HG02938 (cell line): ENCODE data around the gene PLCL1.
"Not testable (repeated sequence)": the region's sequence is repeated elsewhere in the genome, so short reads cannot be mapped to it uniquely, and the experiment has no call there.

Source experiments
- ATAC-seq: cut with Tn5 transposase; IDR thresholded peaks from one replicate; pipeline ENCODE4 v1.9.1; 2021; ENCODE audit warnings: mild to moderate bottlenecking, moderate library complexity; ENCODE audit not compliant: unreplicated experiment

The PLCL1 gene

GRCh38 chr2:197809064-197809463, 4.7 kb downstream of the PLCL1 start:
- ATAC-seq, result no peak

DNA sequence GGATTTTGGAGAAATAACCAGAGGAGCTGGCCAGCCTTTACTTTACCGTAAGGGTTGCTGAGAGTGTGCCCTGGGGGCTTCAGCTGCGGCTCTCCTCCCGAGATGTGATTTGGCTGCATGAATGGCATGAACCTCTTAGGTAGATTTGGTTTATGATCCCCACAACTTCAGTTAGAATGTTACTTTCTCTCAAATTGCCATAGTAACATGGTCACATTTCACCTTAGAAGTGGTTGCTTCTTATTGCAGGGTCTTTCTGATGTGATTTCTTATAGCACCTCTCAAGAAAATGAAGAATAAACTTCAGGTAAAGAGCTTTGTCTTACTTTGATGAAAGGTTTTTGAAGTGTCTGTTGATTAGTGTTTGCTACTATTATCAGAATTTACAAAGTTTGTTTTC, 5.6 kb downstream of the PLCL1 start:
- ATAC-seq, result no peak

GRCh38 chr2:197810491-197810890, 6.1 kb downstream of the PLCL1 start:
- ATAC-seq, result no peak

DNA sequence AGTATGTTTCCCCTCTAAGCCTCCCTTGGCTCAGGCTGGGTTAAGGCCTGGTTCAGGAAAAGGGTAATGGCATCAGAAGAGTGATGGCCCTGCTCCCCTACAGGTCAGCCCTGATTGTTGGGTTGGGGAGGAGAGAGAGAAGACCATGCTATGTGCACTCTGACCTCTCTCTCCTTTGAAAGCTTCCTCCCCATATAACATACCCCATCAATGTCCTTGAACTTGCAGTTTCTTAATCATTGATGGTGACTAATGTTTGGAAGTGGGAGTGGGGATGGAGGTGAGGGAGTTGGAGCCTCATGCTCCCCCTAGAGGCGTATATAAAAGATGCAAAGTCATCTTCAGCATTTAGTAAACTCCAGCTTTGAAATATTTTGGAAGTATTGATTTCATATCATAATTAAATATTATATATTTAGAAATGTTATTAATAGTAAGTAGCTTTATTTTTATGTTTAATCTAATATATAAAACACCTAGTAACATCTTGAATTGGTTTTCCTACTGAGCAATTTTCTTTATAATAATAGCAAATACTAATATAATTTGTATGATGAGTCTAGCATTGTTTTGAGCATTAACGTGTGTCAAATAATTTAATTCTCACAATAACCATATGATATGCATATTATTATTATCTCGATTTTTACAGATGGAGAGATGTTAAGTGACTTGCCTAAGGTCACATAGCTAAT, 8.8 kb downstream of the PLCL1 start:
- ATAC-seq, result no peak

- no peak for ATAC-seq
Observed at GRCh38 chr2:197814526-197814925, 10.1 kb downstream of the PLCL1 start.

DNA sequence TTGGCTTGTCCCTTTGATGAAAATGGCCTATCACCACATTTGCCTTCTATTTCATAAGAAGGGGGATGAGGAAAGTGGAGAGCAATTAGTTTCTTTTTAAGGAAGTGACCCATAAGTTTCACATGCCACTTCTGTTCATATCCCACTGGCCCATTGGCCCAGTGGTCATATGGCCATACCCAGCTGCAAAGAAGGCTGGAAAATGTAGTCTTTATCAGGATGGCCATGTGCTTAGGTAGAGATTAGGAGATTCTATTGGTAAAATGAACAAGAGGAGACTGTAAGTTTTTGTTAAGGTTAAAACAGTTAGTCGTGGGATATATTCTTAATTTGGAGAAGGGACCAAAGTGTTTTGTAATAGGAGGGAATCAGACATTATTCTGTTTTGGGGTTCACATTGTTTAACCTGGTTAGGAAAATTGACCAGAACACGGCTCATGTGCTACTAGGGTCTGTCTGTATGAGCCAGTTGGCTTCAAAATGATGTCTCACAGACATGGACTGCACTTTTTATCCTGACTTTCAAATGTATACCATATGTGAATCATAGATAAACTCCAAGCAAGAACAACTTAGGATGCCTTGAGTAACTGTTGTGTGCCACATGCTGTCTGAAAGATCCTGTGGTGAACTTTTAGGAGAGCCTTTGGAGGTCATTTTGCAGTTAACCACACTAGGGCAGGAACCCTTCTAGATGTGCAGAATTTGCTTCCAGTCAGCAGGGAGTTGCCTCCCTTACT, 17.3 kb downstream of the PLCL1 start:
- ATAC-seq, result no peak

- ATAC-seq, result no peak
Observed at GRCh38 chr2:197822333-197822732, 17.9 kb downstream of the PLCL1 start.

- ATAC-seq, result no peak
Observed at GRCh38 chr2:197827618-197828017, 23.2 kb downstream of the PLCL1 start.

GRCh38 chr2:197828464-197829135, 24.2 kb downstream of the PLCL1 start:
- no peak for ATAC-seq

- not testable (repeated sequence) for ATAC-seq
Observed at GRCh38 chr2:197834771-197835170, 30.4 kb downstream of the PLCL1 start.

DNA sequence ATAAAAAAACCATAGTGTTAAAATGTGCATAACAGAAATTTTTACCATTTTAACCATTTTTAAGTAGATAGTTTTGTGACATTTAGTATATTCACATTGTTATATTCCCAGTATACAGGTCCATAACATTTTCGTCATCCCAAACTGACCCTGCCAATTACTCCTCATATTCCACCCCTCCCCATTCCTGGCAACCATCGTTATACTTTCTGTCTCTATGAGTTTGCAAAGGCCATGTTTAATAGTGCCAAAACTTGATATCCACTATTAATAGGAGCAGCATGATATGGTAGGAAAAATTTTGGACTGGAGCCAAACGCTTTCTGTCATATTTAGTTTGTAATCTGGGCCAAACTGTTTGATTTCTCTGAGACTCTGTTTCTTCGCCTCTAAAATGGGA, 30.9 kb downstream of the PLCL1 start:
- ATAC-seq, result no peak

GRCh38 chr2:197838036-197838435, 33.6 kb downstream of the PLCL1 start:
- ATAC-seq, result peak; percentile 97

GRCh38 chr2:197838579-197838978, 34.2 kb downstream of the PLCL1 start:
- peak; percentile 9 for ATAC-seq

DNA sequence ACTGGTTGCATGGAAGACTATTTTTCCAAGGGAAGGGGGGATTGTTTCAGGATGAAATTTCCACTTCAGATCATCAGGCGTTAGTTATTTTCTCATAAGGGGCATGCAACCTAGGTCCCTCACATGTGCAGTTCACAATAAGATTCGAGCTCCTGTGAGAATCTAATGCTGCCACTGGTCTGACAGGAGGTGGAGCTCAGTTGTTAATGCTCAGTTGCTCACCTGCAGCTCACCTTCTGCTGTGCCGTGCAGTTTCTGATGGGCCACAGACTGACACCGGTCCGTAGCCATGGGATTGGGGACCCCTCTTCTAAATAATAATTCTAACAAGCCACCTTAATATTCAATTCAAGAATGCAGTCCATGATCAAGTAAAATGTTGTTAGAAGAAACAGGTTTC, 34.9 kb downstream of the PLCL1 start:
- ATAC-seq, result no peak

DNA sequence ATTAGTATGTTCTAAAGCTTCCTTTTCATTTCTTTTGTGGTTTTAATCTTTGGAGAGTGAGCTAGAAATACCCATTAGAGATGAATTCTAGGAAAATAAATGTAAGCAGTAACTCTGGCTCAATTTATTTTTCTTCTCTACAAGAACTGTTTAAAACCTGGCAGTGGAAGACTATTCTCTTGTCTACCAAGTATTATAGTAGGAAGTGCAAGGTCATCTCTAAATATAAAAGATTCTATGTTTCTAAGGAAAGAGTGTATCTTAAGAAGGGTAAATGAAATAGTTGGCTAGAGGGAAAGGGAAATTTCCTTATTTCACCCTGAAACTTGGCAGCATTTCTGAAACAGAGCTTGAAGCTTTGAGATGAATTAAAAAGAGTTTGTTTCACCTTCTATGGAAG, 35.5 kb downstream of the PLCL1 start:
- no peak for ATAC-seq

DNA sequence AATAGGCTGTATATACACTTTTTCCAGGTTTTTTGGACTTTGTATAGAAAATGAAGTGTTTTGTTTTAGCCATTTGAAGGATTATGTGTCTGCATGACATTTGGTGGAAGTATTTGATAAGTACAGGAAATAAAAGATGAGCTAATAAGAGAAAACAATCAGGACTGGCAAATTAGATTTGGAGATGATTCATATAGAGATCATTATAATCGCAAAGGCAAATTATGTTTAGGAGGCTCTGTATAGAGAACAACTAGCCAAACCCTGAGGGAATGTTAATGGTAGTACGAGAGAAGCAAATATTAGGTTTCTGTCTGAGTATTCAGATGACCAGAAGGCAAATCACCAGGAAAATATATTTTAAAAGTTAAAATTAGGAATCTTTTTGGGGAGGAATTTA, 41.7 kb downstream of the PLCL1 start:
- no peak for ATAC-seq

GRCh38 chr2:197846777-197847176, 42.4 kb downstream of the PLCL1 start:
- ATAC-seq, result no peak

DNA sequence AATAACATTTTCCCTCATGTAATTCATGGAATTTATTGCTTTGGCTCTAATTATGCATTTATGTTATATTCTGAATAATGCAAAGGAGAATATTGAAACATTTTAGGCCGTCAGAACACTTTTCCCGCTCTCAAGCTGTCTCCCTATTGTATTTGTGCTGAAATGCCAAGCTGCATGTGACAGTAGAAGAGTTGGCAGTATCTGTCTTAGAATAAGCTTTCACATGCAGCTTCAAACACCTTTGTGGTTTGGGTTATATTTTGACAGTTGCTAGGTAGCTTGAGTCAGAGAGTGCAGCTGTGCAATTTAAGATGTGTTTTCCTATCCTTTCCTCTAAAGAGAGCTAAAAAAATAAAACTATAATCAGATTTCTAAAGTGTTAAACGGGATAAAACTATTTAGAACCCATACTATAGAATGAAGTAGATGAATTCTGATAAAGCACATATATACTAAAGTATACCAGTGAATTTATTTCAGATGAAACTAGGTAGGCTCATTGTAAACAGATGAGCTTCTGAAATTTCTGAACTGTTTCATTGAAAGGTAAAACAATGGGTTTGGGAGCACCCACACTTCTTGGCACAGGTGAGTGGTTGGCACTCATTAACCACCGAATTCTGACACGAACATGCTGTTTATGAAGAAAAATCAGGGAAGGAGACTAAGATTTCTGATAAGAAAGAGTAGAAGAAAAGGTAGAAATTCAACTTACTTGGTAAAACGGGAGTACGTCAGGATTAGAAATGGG, 43.4 kb downstream of the PLCL1 start:
- ATAC-seq, result no peak

GRCh38 chr2:197848602-197849001, 44.2 kb downstream of the PLCL1 start:
- ATAC-seq, result no peak

- ATAC-seq, result no peak
Observed at GRCh38 chr2:197850882-197851450, 46.6 kb downstream of the PLCL1 start.

GRCh38 chr2:197851451-197851850, 47.1 kb downstream of the PLCL1 start:
- no peak for ATAC-seq
